H9 (cell line): Measurements from ENCODE around the gene CREB3L2. TPM values are rescaled to one million over a fixed set of nuclear protein-coding genes. Genes with fewer than 3 reads are reported as not detected.

Experiments
- DNase-seq: peaks from one replicate; pipeline ENCODE4 v3.0.0-alpha.2; 2017
- H2AFZ ChIP-seq: one replicate; pipeline ENCODE4 v1.6.1; 2013; ENCODE audit warnings: mild to moderate bottlenecking, low read length, control low read depth, moderate library complexity
- H2AK5ac ChIP-seq: 2 replicates; pipeline ENCODE4 v1.6.1; 2013; ENCODE audit warnings: low read length, control low read depth, mixed read lengths; ENCODE audit not compliant: insufficient read length
- H2BK120ac ChIP-seq: one replicate; pipeline ENCODE4 v1.6.1; 2013; ENCODE audit warnings: low read depth, mild to moderate bottlenecking, low read length, control low read depth, inconsistent platforms; ENCODE audit not compliant: poor library complexity, severe bottlenecking
- H2BK12ac ChIP-seq: 2 replicates; pipeline ENCODE4 v1.6.1; 2013; ENCODE audit warnings: low read length, control low read depth, mixed read lengths, low read depth; ENCODE audit not compliant: insufficient read length
- H2BK15ac ChIP-seq: 2 replicates; pipeline ENCODE4 v1.6.1; 2013; ENCODE audit warnings: low read depth, low read length, control low read depth
- H2BK20ac ChIP-seq: one replicate; pipeline ENCODE4 v1.6.1; 2013; ENCODE audit warnings: low read depth, mild to moderate bottlenecking, low read length, control low read depth, inconsistent platforms; ENCODE audit not compliant: poor library complexity, severe bottlenecking
- H2BK5ac ChIP-seq: 2 replicates; pipeline ENCODE4 v1.6.1; 2013; ENCODE audit warnings: low read length, control low read depth, mixed read lengths; ENCODE audit not compliant: insufficient read length
- H3K14ac ChIP-seq: 2 replicates; pipeline ENCODE4 v1.6.1; 2013; ENCODE audit warnings: low read length, control low read depth; ENCODE audit not compliant: insufficient read depth
- H3K18ac ChIP-seq: 2 replicates; pipeline ENCODE4 v1.6.1; 2013; ENCODE audit warnings: low read depth, mild to moderate bottlenecking, mixed read lengths, low read length, control low read depth; ENCODE audit not compliant: insufficient read length
- H3K23ac ChIP-seq: 2 replicates; pipeline ENCODE4 v1.6.1; 2013; ENCODE audit warnings: low read length, control low read depth, mixed read lengths, low read depth; ENCODE audit not compliant: insufficient read length
- H3K23me2 ChIP-seq: 2 replicates; pipeline ENCODE4 v1.6.1; 2013; ENCODE audit warnings: low read depth, mild to moderate bottlenecking, mixed read lengths, low read length, control low read depth; ENCODE audit not compliant: insufficient read length, poor library complexity, severe bottlenecking
- H3K27ac ChIP-seq: 2 replicates; pipeline ENCODE4 v1.5.1; 2013; ENCODE audit warnings: low read length, control low read depth, mixed read lengths, low read depth; ENCODE audit not compliant: insufficient read length
- H3K27me3 ChIP-seq: 2 replicates; pipeline ENCODE4 v1.6.1; 2013; ENCODE audit warnings: low read length, control low read depth, inconsistent platforms; ENCODE audit not compliant: insufficient read depth
- H3K4ac ChIP-seq: 2 replicates; pipeline ENCODE4 v1.6.1; 2013; ENCODE audit warnings: low read depth, mild to moderate bottlenecking, control low read depth, inconsistent platforms, low read length, moderate library complexity
- H3K4me1 ChIP-seq: 2 replicates; pipeline ENCODE4 v1.6.1; 2013; ENCODE audit warnings: low read length, control low read depth, inconsistent platforms; ENCODE audit not compliant: insufficient read depth
- H3K4me2 ChIP-seq: 2 replicates; pipeline ENCODE4 v1.6.1; 2013; ENCODE audit warnings: low read length, control low read depth, mixed read lengths; ENCODE audit not compliant: insufficient read length, insufficient read depth
- H3K56ac ChIP-seq: 2 replicates; pipeline ENCODE4 v1.6.1; 2013; ENCODE audit warnings: low read depth, mild to moderate bottlenecking, mixed read lengths, low read length, control low read depth; ENCODE audit not compliant: insufficient read length
- H3K79me1 ChIP-seq: 2 replicates; pipeline ENCODE4 v1.6.1; 2013; ENCODE audit warnings: low read depth, mild to moderate bottlenecking, moderate library complexity, low read length, control low read depth, inconsistent platforms; ENCODE audit not compliant: insufficient read depth, poor library complexity, severe bottlenecking
- H3K79me2 ChIP-seq: 2 replicates; pipeline ENCODE4 v1.6.1; 2013; ENCODE audit warnings: low read length, control low read depth, inconsistent platforms; ENCODE audit not compliant: insufficient read depth
- H3K9ac ChIP-seq: 2 replicates; pipeline ENCODE4 v1.6.1; 2013; ENCODE audit warnings: low read length, control low read depth, mixed read lengths; ENCODE audit not compliant: insufficient read length; ENCODE audit errors: extremely low read depth
- H3K9me3 ChIP-seq: one replicate; pipeline ENCODE4 v1.6.1; 2013; ENCODE audit warnings: low read depth, low read length, inconsistent platforms; ENCODE audit not compliant: control insufficient read depth
- H3T11ph ChIP-seq: one replicate; pipeline ENCODE4 v1.6.1; 2013; ENCODE audit warnings: mild to moderate bottlenecking, low read length, control low read depth, inconsistent platforms
- H4K20me1 ChIP-seq: one replicate; pipeline ENCODE4 v1.6.1; 2013; ENCODE audit not compliant: control insufficient read depth, insufficient read length, insufficient read depth
- H4K5ac ChIP-seq: 2 replicates; pipeline ENCODE4 v1.6.1; 2013; ENCODE audit warnings: low read depth, mild to moderate bottlenecking, mixed read lengths, low read length, control low read depth; ENCODE audit not compliant: insufficient read length
- H4K8ac ChIP-seq: replicated peaks from 2 replicates; pipeline ENCODE4 v1.6.1; 2013; ENCODE audit warnings: low read length, control low read depth, mixed read lengths, low read depth; ENCODE audit not compliant: insufficient read length
- H4K91ac ChIP-seq: 2 replicates; pipeline ENCODE4 v1.6.1; 2013; ENCODE audit warnings: low read depth, mild to moderate bottlenecking, moderate library complexity, mixed read lengths, low read length, control low read depth; ENCODE audit not compliant: insufficient read length
- H3K27ac Mint-ChIP-seq, 3 experiments: 2 replicates in 2 of 3; 3 replicates in 1 of 3; pipeline ENCODE4 v1.8.0; 2020 to 2021; ENCODE audit warnings: mixed read lengths in 3 of 3, mild to moderate bottlenecking in 1 of 3, moderate library complexity in 1 of 3
- H3K27me3 Mint-ChIP-seq: 2 replicates; pipeline ENCODE4 v1.8.0; 2021; ENCODE audit warnings: low read depth, mild to moderate bottlenecking, moderate library complexity, mixed read lengths
- H3K36me3 Mint-ChIP-seq, 3 experiments: 2 replicates in 2 of 3; 3 replicates in 1 of 3; pipeline ENCODE4 v1.8.0; 2020 to 2021; ENCODE audit warnings: low read depth in 3 of 3, mixed read lengths in 3 of 3; ENCODE audit not compliant: insufficient read depth in 1 of 3
- H3K4me1 Mint-ChIP-seq, 2 experiments: 2 replicates each; pipeline ENCODE4 v1.8.0; 2020; ENCODE audit warnings: mixed read lengths in 2 of 2
- H3K4me3 Mint-ChIP-seq, 2 experiments: 2 replicates in 1 of 2; 3 replicates in 1 of 2; pipeline ENCODE4 v1.8.0; 2020 to 2021; ENCODE audit warnings: mild to moderate bottlenecking in 2 of 2, mixed read lengths in 2 of 2, moderate library complexity in 1 of 2
- H3K9me3 Mint-ChIP-seq, 2 experiments: 2 replicates in 1 of 2; 3 replicates in 1 of 2; pipeline ENCODE4 v1.8.0; 2020; ENCODE audit warnings: mild to moderate bottlenecking in 2 of 2, mixed read lengths in 2 of 2, moderate library complexity in 1 of 2
- WGBS: extraction: QIAGEN DNeasy Blood & Tissue Kit; methylation state at CpG from one replicate; pipeline ENCODE4 v1.1.7; 2013; ENCODE audit warnings: missing lambda C conversion rate, low lambda C conversion rate, mixed read lengths; ENCODE audit not compliant: insufficient read length; ENCODE audit errors: extremely low coverage; 5-methylcytosine and 5-hydroxymethylcytosine counted together
- total RNA-seq: library from RNA; stranded (reverse); gene quantifications from 2 replicates; pipeline ENCODE4 v1.2.1, GENCODE V29; 2021
- TF ChIP-seq, protein P1 (sequence below): fragments of 200-600 bp; sonication (generic); conservative IDR thresholded peaks from 3 replicates; pipeline ENCODE4 v1.8.0; 2021; ENCODE audit warnings: antibody characterized with exemption, mild to moderate bottlenecking

The CREB3L2 gene
- total RNA-seq, 1 experiment from 2014 or later, result 60.7 TPM

- Histone ChIP-seq H4K91ac (no peak overlapping the region), H3K9ac (no peak overlapping the region), H3K14ac (no peak overlapping the region), H3K27ac (no peak overlapping the region), H2BK120ac (no peak overlapping the region), H3K79me1 (no peaks in the 10 kb centered on the region), H3T11ph (no peak overlapping the region), H3K56ac (no peak overlapping the region), H3K18ac (no peak overlapping the region), H3K23ac (no peak overlapping the region), H3K9me3 (peaks cover 9% of the 10 kb centered on the region), H4K5ac (no peak overlapping the region), H3K4me1 (no peaks in the 10 kb centered on the region), H4K8ac (no peak overlapping the region), H2BK5ac (no peak overlapping the region), H3K4me2 (no peak overlapping the region), H3K27me3 (no peaks in the 10 kb centered on the region), H2BK12ac (no peak overlapping the region), H2AFZ (no peak overlapping the region), H3K4ac (no peak overlapping the region), H2BK15ac (no peak overlapping the region), H3K79me2 (no peaks in the 10 kb centered on the region), H2AK5ac (no peak overlapping the region), H2BK20ac (no peak overlapping the region), H3K23me2 (no peaks in the 10 kb centered on the region), H4K20me1 (no peaks in the 10 kb centered on the region)
- H3K27ac Mint-ChIP-seq, result 0 out of 7 replicates have a peak overlapping the region, but pooled peaks of 1 of the 3 experiments have one; percentile 61
- peaks cover 8 to 11% of the 10 kb centered on the region in 2 experiments; a peak in 4 of 5 replicates for H3K9me3 Mint-ChIP-seq
- no peak for DNase-seq
- TF ChIP-seq, protein P1, sequence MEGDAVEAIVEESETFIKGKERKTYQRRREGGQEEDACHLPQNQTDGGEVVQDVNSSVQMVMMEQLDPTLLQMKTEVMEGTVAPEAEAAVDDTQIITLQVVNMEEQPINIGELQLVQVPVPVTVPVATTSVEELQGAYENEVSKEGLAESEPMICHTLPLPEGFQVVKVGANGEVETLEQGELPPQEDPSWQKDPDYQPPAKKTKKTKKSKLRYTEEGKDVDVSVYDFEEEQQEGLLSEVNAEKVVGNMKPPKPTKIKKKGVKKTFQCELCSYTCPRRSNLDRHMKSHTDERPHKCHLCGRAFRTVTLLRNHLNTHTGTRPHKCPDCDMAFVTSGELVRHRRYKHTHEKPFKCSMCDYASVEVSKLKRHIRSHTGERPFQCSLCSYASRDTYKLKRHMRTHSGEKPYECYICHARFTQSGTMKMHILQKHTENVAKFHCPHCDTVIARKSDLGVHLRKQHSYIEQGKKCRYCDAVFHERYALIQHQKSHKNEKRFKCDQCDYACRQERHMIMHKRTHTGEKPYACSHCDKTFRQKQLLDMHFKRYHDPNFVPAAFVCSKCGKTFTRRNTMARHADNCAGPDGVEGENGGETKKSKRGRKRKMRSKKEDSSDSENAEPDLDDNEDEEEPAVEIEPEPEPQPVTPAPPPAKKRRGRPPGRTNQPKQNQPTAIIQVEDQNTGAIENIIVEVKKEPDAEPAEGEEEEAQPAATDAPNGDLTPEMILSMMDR, result no peak
- no CpG with 5 or more reads among the region's 11 CpGs for WGBS
- H3K27me3 Mint-ChIP-seq, result no peaks in the 10 kb centered on the region
- peaks cover 67 to 82% (median 80%) of the 10 kb centered on the region in 3 experiments for H3K36me3 Mint-ChIP-seq
- no peak overlapping the region for H3K4me3 Mint-ChIP-seq
- H3K4me1 Mint-ChIP-seq, result peaks cover 6% of the 10 kb centered on the region in 2 experiments; a peak in 3 of 4 replicates
Observed at GRCh38 chr7:137909042-137909441, 92.8 kb downstream of the CREB3L2 start.
